K562 (cell line): Measurements from ENCODE around the gene GOLGA6L2. TPM values are rescaled to one million over a fixed set of nuclear protein-coding genes. Genes with fewer than 3 reads are reported as not detected.

Experiments used
- ATAC-seq: fragments of 200-7000 bp; cut with Tn5 transposase; 3 replicates; pipeline ENCODE4 v1.9.1; 2020; ENCODE audit warnings: moderate library complexity
- BruUV-seq: library from RNA; stranded (reverse); fragments of 400-500 nt; replicated peaks from 2 replicates; lab custom pipeline; 2021; lab: Mats Ljungman, UMichigan
- CTCF ChIA-PET: fragments of 300-600 bp; formaldehyde crosslinking; extraction: SDS; loops from one replicate; lab custom pipeline; 2021; ENCODE audit warnings: low intra/inter-chr PET ratio; lab: Yijun Ruan, JAX
- POLR2A ChIA-PET: fragments of 300-600, 350-650 bp; sonication (Branson Sonifier 250); formaldehyde crosslinking; extraction: SDS; loops from one replicate; lab custom pipeline; 2021; ENCODE audit warnings: antibody characterized with exemption, inconsistent platforms; lab: Yijun Ruan, JAX
- DNase-seq, 4 experiments: peaks; one replicate each; pipeline versions ENCODE4 v3.0.0 to v3.0.0-alpha.2; 2011 to 2018; ENCODE audit warnings: low spot score in 3 of 4, mixed read lengths in 3 of 4; ENCODE audit errors: extremely low read depth in 1 of 4
- FAIRE-seq: peaks from 2 replicates; lab custom pipeline; 2011; peaks lifted over from hg19 to GRCh38; lab: Jason Lieb, UNC
- H2AFZ ChIP-seq: 2 replicates; pipeline ENCODE4 v1.6.0; 2011; ENCODE audit warnings: low read depth, low read length, control low read depth, inconsistent platforms
- H3K27ac ChIP-seq: fragments of 200-600 bp; 3 replicates; pipeline ENCODE4 v1.8.0; 2011; ENCODE audit warnings: low read depth, mild to moderate bottlenecking, control low read depth, inconsistent platforms, low read length, moderate library complexity, mixed read lengths; ENCODE audit errors: extremely low read depth
- H3K27me3 ChIP-seq, 2 experiments: fragments of 300-600 bp in 1 of 2; 2 replicates in 1 of 2; 3 replicates in 1 of 2; pipeline versions ENCODE4 v1.6.0 to v1.8.0; 2011; ENCODE audit warnings: inconsistent platforms in 2 of 2, low read length in 2 of 2, mild to moderate bottlenecking in 1 of 2, mixed read lengths in 1 of 2, moderate library complexity in 1 of 2; ENCODE audit not compliant: control insufficient read depth in 2 of 2, insufficient read depth in 2 of 2
- H3K36me3 ChIP-seq: fragments of 300-600 bp; 3 replicates; pipeline ENCODE4 v1.8.0; 2011; ENCODE audit warnings: mild to moderate bottlenecking, low read length, inconsistent platforms; ENCODE audit not compliant: control insufficient read depth, insufficient read depth
- H3K4me1 ChIP-seq, 2 experiments: fragments of 200-600 bp in 1 of 2; replicated peaks in 1 of 2; 2 replicates in 1 of 2; 3 replicates in 1 of 2; pipeline versions ENCODE4 v1.5.1 to v1.8.0; 2011; ENCODE audit warnings: inconsistent platforms in 2 of 2, low read length in 2 of 2, mild to moderate bottlenecking in 1 of 2, mixed read lengths in 1 of 2, moderate library complexity in 1 of 2; ENCODE audit not compliant: control insufficient read depth in 2 of 2, insufficient read depth in 2 of 2
- H3K4me2 ChIP-seq: 2 replicates; pipeline ENCODE4 v1.6.1; 2011; ENCODE audit warnings: low read length, control low read depth, inconsistent platforms, mixed read lengths; ENCODE audit not compliant: insufficient read depth
- H3K4me3 ChIP-seq: fragments of 200-600 bp; sonication (generic), shearing (Covaris generic); 2 replicates; pipeline ENCODE4 v1.5.1; 2016; ENCODE audit warnings: control low read depth, inconsistent platforms
- H3K79me2 ChIP-seq: fragments of 200-600 bp; 3 replicates; pipeline ENCODE4 v1.8.0; 2011; ENCODE audit warnings: low read length, inconsistent platforms; ENCODE audit not compliant: control insufficient read depth, insufficient read depth
- H3K9ac ChIP-seq, 2 experiments: 2 replicates each; pipeline versions ENCODE4 v1.6.0 to v1.6.1; 2011; ENCODE audit warnings: low read depth in 2 of 2, low read length in 2 of 2, control low read depth in 1 of 2, inconsistent platforms in 1 of 2, mild to moderate bottlenecking in 1 of 2, mixed read lengths in 1 of 2; ENCODE audit not compliant: insufficient read depth in 1 of 2
- H3K9me1 ChIP-seq: one replicate; pipeline ENCODE4 v1.6.0; 2011; ENCODE audit warnings: inconsistent platforms, mild to moderate bottlenecking, low read length, moderate library complexity; ENCODE audit not compliant: control insufficient read depth, insufficient read depth
- H3K9me3 ChIP-seq: replicated peaks from 2 replicates; pipeline ENCODE4 v1.5.1; 2011; ENCODE audit warnings: low read depth, low read length, inconsistent platforms; ENCODE audit not compliant: control insufficient read depth, insufficient read depth
- H4K20me1 ChIP-seq: replicated peaks from 2 replicates; pipeline ENCODE4 v1.6.1; 2011; ENCODE audit warnings: low read length, inconsistent platforms, mixed read lengths; ENCODE audit not compliant: control insufficient read depth, insufficient read depth
- CBX3 ChIP-seq, 2 experiments: IDR thresholded peaks; 1 replicate in 1 of 2; 2 replicates in 1 of 2; pipeline ENCODE4 v1.6.1; 2012; ENCODE audit warnings: inconsistent platforms in 2 of 2, low read length in 2 of 2, borderline replicate concordance in 1 of 2, control low read depth in 1 of 2
- FOXM1 ChIP-seq, 2 experiments: fragments of 450-650 bp in 1 of 2; sonication (generic) in 1 of 2; formaldehyde crosslinking in 1 of 2; IDR thresholded peaks; 2 replicates each; pipeline versions ENCODE4 v1.6.1 to v1.9.0; 2017 to 2022; ENCODE audit warnings: low read depth in 2 of 2, mild to moderate bottlenecking in 2 of 2, missing genetic modification reagents in 1 of 2, moderate library complexity in 1 of 2
- HDAC8 ChIP-seq: fragments of 450-650 bp; IDR thresholded peaks from 2 replicates; pipeline ENCODE4 v1.6.1; 2016; ENCODE audit warnings: mild to moderate bottlenecking, missing genetic modification characterization, moderate library complexity, missing compliant biosample characterization
- HNRNPH1 ChIP-seq: fragments of 200-400 bp; formaldehyde crosslinking; optimal IDR thresholded peaks from 2 replicates; pipeline ENCODE3; 2017; ENCODE audit warnings: low read depth, mild to moderate bottlenecking, low read length, moderate library complexity
- PHB ChIP-seq: fragments of 250-450 bp; sonication (Bioruptor Pico); IDR thresholded peaks from 2 replicates; pipeline ENCODE4 v1.5.0; 2021
- RBM22 ChIP-seq: fragments of 200-400 bp; formaldehyde crosslinking; IDR thresholded peaks from 2 replicates; pipeline ENCODE4 v1.6.1; 2018; ENCODE audit warnings: low read length, low read depth; ENCODE audit not compliant: poor library complexity, severe bottlenecking
- RBM34 ChIP-seq: fragments of 200-400 bp; formaldehyde crosslinking; IDR thresholded peaks from 2 replicates; pipeline ENCODE4 v1.6.1; 2018; ENCODE audit warnings: low read length, borderline replicate concordance; ENCODE audit not compliant: insufficient read depth
- RFX1 ChIP-seq: fragments of 450-650 bp; IDR thresholded peaks from 2 replicates; pipeline ENCODE4 v1.6.1; 2016; ENCODE audit warnings: mild to moderate bottlenecking, moderate library complexity
- SLC30A9 ChIP-seq: fragments of 250-450 bp; sonication (Bioruptor Pico); IDR thresholded peaks from 2 replicates; pipeline ENCODE4 v1.8.0; 2022; ENCODE audit warnings: mild to moderate bottlenecking, moderate library complexity
- ZNF57 ChIP-seq: fragments of 450-650 bp; formaldehyde crosslinking; IDR thresholded peaks from 2 replicates; pipeline ENCODE4 v1.4.0; 2020; ENCODE audit warnings: mild to moderate bottlenecking, moderate library complexity
- ZNF717 ChIP-seq: fragments of 250-450 bp; sonication (Bioruptor Pico); IDR thresholded peaks from 2 replicates; pipeline ENCODE4 v1.5.0; 2021
- WGBS: fragments of 100-300 bp; shearing (Covaris generic); methylation state at CpG from one replicate; pipeline ENCODE4 v1.1.6; 2016; ENCODE audit warnings: low coverage, mixed read lengths; ENCODE audit not compliant: insufficient coverage; ENCODE audit errors: missing lambda C conversion rate; 5-methylcytosine and 5-hydroxymethylcytosine counted together
- in situ Hi-C: fragments of 300-500 bp; cut with MboI; formaldehyde crosslinking; loops from 4 replicates; pipeline ENCODE4 v1.15.0; 2018; ENCODE audit warnings: inconsistent platforms, mixed read lengths
- intact Hi-C: fragments of 100-400 bp; cut with micrococcal nuclease; formaldehyde crosslinking; loops from 2 replicates; pipeline ENCODE4 v1.14.2; 2022
- polyA plus RNA-seq, 8 experiments: library from polyadenylated mRNA; depleted of rRNA in 4 of 8; stranded (reverse) in 5 of 8; unstranded in 3 of 8; fragments of >200 nt; fragmentation: Nextera tagmentation in 2 of 8; fragmentation: Illumina TruSeq in 1 of 8; extraction: Ambion mirVana in 2 of 8; extraction: Trizol in 1 of 8; gene quantifications; 2 replicates each; pipeline versions ENCODE4 v1.2.1 to v1.2.3, GENCODE V29; 2011 to 2014; ENCODE audit warnings: inconsistent platforms in 1 of 8, missing spikeins in 1 of 8
- total RNA-seq, 7 experiments: library from RNA; depleted of rRNA in 6 of 7; stranded (reverse); fragments of >200 nt in 6 of 7; fragmentation: Illumina TruSeq in 2 of 7; extraction: Trizol in 2 of 7; gene quantifications; 2 replicates each; pipeline versions ENCODE4 v1.2.1 to v1.2.3, GENCODE V29; 2011 to 2021; ENCODE audit warnings: low replicate concordance in 1 of 7
- TF ChIP-seq, protein P1 (sequence below): fragments of 250-450 bp; sonication (Bioruptor Pico); IDR thresholded peaks from 2 replicates; pipeline ENCODE4 v1.9.0; 2021; ENCODE audit warnings: mild to moderate bottlenecking
- TF ChIP-seq, protein P2 (sequence below), 2 experiments: fragments of 450-650 bp in 1 of 2; sonication (generic) in 1 of 2; formaldehyde crosslinking; conservative IDR thresholded peaks; 2 replicates each; pipeline versions ENCODE4 v1.4.0 to v1.8.1; 2020 to 2022; ENCODE audit warnings: mild to moderate bottlenecking in 1 of 2, missing genetic modification reagents in 1 of 2

Gene GOLGA6L2
- total and polyA plus RNA-seq, 9 of the 15 experiments (the other 6 are each of a cell fraction or from before 2014, with no cell fraction given), result not detected

DNA sequence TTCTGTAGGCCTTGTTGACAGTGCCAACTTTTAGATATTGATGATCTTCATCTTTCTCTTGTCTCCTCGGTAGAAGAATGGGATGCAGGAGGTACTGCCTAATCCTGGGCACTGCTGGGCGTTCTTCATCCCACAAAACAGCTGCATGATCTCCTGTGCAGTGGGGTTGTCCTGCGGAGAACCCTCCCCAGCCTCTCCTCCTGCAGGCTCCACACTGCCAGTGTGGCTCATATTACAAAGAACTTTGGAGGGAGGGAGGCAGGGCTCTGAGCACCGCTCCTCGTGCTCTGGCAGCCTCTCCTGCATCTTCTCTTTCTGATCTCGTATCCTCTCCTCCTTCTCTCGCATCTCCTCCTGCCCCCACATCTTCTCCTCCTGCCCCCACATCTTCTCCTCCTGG lies 7.5 kb downstream of the GOLGA6L2 start:
- POLR2A ChIA-PET, result no interaction called here
- CTCF ChIA-PET, result no interaction called here
- Histone ChIP-seq H3K9me1 (no peaks in the 10 kb centered on the region), H3K27me3 (peaks cover 19 to 52% of the 10 kb centered on the region in 2 experiments), H4K20me1 (no peaks in the 10 kb centered on the region), H3K4me1 (no peaks in the 10 kb centered on the region), H3K4me2 (no peak overlapping the region), H3K4me3 (no peak overlapping the region), H3K79me2 (no peaks in the 10 kb centered on the region), H3K9ac (no peak overlapping the region), H2AFZ (no peak overlapping the region), H3K27ac (no peak overlapping the region), H3K9me3 (no peaks in the 10 kb centered on the region), H3K36me3 (no peaks in the 10 kb centered on the region)
- 0% methylated on average over 5 of the region's 7 CpGs for WGBS
- in situ Hi-C loops (no loop called here), intact Hi-C loops (no loop called here)
- TF ChIP-seq RFX1 (no peak), FOXM1 (IDR thresholded peaks at IDR 0.05; ENCODE audit: low read depth) (no peak), FOXM1 (CRISPR knock-in tag; IDR thresholded peaks at IDR 0.05; ENCODE audit: low read depth) (no peak), HNRNPH1 (no peak), RBM34 (no peak), SLC30A9 (CRISPR knock-in tag) (no peak), RBM22 (no peak), CBX3 (IDR thresholded peaks at IDR 0.05; ENCODE audit: borderline replicate concordance in 1 of 2, low read length in 2 of 2) (no peak), ZNF57 (CRISPR knock-in tag) (no peak), HDAC8 (no peak), PHB (CRISPR knock-in tag) (no peak), ZNF717 (CRISPR knock-in tag) (no peak)
- TF ChIP-seq, protein P1, sequence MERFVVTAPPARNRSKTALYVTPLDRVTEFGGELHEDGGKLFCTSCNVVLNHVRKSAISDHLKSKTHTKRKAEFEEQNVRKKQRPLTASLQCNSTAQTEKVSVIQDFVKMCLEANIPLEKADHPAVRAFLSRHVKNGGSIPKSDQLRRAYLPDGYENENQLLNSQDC, result no peak
- TF ChIP-seq, protein P2, sequence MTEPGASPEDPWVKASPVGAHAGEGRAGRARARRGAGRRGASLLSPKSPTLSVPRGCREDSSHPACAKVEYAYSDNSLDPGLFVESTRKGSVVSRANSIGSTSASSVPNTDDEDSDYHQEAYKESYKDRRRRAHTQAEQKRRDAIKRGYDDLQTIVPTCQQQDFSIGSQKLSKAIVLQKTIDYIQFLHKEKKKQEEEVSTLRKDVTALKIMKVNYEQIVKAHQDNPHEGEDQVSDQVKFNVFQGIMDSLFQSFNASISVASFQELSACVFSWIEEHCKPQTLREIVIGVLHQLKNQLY (CRISPR knock-in tag; conservative IDR thresholded peaks at IDR 0.05), result no peak
- ATAC-seq, result peak; percentile 62
- DNase-seq, result no peak
- BruUV-seq, result no TSS peak
- no peak for FAIRE-seq
